Activated naive CD8-positive, alpha-beta T cell treated with anti-CD3 and anti-CD28 coated beads, Interleukin-2, amount 50 U/mL, for 16 hours (primary cell): Measurements from ENCODE around the gene ARHGAP26.

Experiments
- DNase-seq: peaks from one replicate; pipeline ENCODE4 v3.0.0-alpha.2; 2020; ENCODE audit warnings: low read depth, low spot score

Gene ARHGAP26

DNA sequence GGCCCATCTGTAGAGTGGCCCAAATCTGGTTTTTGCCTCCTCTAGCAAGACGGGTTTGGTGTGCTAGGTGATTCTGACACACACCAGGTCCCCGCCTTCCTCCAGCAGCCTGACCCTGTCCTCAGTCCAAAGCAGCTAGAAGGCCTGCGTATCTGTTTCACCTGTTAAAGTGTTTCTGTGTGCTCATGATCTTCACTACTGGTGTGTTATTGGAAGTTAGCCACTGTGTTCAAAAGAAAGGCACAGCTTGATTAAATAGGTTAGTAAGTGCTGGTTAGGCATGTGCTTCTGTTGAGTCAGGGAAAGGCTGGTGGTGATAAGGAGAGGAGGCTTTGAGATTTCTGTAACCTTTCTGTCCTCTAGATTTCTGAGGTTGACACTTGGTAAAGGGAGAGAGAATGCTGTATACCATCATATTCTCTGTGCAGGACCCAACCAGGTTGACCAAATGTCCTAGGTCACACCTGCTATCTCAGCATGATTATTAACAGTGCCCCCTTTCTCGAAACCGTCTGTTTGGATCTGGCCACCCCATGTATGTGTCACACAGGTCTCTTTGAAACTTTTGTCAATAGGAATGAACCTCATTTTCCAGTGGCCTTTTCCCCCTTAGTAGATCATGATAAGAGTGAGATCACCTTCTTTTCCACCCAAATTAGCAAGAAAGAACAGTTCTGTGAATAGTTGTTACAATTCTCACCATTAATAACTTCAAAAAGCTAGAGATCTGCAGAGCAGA, 58.8 kb downstream of the ARHGAP26 start:
- no peak for DNase-seq

DNA sequence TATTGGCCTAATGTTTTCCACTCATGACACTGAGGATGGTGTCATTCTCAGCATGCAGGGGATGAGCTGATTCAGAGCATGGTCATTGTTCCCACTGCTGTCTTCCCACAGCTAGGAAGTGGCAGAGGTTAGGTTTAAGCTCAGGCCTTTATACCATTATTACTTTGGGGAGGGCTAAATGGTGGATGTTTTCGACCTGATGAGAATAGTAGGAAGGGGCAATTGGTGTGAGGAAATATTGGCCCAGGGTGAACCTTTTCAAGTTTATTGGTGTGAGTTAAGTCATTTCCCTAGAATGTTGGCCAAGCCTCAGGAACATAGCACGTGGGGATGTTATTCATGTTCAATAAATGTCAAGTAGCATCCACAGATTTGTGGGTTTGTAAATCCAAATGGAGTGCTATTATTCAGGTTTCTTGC, 59.6 kb downstream of the ARHGAP26 start:
- no peak for DNase-seq

DNA sequence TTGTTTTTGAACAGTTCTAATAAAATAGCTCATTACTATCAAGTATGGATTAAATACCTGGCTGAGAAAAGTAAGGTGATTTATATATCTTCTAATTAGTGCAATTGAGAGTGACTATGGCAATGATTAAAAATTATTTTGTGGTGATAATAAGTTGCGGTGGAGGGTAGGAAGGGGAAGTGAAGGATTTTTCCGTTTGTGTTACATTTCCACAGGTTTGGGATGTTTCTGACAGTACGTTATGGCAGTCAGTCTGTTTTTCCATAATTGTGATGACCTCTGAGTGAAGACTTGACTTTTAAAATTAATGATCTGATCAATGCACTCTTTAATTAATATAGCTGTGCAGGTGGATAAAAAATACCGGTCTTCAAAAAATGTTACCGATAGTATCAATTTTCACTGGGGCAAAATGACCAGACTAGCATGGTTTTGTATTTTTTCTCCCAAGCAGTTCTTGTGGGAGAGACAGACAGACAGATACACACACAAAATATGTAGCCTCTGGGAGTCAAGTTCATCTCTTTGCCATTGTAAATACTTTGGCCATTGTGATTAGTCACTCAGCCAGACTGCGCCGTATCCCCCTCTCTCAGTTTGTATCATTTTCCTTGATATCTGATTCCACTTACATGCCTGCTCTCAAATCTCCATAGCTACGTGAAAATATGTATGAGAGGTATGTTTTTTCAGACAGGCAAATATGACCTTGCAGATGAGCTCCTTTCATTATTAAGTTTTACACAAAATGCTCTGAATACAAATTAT, 60.2 kb downstream of the ARHGAP26 start:
- no peak for DNase-seq

DNA sequence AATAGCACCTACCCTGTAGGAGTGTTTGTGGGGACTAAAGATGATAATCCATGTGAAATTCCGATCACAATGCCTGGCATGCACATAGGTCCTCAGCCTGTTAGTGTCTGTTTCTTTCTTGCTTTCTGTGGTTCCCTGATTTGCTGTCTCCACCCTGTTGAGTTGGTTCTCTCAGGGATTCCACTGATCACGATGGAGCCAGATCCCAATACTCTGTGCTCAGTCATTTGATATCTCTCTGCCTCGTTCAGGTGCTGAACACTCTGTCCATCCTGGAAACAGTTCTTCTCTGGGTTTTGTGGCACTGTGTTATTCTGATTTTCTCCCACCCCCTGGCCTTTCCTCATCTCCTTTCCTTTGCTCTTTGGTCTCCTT, 60.8 kb downstream of the ARHGAP26 start:
- no peak for DNase-seq

GRCh38 chr5:142832263-142832662, 62.1 kb downstream of the ARHGAP26 start:
- DNase-seq, result no peak

DNA sequence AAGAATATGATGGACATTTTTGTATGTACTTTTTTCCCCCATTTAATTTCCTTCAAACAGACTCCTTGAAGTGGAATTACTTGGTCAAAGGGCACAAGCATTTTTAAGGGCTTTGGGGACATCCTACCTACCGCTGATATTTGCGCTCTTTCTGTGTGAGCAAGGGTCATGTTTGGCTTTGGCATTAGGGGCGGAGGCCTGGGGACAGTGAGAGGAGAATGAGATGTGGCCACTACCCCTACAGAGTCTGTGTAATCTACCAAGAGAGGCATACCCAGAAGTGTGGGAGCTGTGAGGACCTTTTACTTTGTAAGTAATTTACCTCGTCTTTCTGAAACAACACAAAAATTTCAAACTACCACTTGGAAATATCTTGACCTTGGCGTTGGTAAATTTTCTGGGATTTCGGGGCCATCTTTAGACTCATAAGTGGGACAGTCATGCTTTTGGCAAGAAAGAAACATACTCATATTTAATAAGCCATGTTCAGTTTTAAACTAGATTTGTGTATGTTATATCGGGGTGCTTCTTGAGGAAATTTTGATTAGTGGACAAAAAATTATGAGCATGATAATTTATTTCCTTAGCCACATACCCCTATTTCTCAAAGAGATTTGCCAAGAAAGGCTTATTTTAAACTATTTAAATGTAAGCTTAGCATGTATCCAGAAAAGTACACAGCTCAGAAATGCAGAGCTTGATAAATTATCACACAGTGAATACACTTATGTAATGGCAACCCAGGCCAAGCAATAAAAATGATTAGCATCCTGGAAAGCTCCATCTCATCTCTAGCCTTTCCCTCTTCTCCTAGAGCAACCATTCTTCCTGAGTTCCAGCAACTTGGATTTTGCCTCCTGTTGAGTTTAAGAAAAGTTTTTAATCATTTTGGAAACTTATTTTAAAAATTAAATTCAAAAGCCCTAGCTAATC, 63.6 kb downstream of the ARHGAP26 start:
- DNase-seq, result no peak

- DNase-seq, result no peak
These were observed 64.3 kb downstream of the ARHGAP26 start for GRCh38 chr5:142834504-142834903.

DNA sequence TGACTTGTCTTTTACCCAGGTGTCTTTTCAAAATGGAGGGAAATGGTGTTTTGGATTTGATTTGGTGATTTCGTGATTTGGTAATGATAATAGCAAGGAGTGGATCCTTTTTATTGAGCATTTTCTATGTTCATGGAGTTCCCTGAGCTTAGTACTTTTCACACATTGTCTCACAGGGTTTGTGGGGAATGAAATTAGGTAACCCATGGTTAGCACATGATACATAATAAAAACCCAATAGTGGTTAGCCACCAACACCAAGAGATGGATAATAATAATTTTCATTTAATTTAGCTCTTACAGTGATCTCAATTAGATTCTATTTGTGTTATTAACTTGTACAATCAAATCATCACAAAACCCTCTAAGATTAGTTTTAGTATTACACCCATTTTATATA, 65.4 kb downstream of the ARHGAP26 start:
- no peak for DNase-seq

DNA sequence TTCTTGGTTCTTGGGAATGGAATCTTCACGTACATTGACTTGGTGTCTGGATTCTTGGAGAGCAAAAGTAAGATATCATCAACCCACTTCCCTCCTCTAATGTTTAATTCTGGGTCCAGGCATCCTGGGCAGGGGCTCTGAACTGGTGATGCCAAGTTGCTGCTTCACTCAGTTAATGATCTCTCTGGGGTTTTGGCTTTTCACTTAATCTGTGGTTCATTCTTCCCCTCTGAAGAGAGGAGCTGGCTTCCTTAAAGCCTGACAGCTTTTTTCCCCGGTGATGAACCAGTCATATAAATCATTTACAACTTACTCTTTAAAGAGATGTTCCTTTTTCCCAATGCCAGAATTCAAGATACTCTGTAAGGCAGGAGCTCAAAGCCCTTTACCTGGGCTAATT, 65.9 kb downstream of the ARHGAP26 start:
- no peak for DNase-seq

GRCh38 chr5:142837081-142837725, 67.0 kb downstream of the ARHGAP26 start:
- DNase-seq, result no peak

DNA sequence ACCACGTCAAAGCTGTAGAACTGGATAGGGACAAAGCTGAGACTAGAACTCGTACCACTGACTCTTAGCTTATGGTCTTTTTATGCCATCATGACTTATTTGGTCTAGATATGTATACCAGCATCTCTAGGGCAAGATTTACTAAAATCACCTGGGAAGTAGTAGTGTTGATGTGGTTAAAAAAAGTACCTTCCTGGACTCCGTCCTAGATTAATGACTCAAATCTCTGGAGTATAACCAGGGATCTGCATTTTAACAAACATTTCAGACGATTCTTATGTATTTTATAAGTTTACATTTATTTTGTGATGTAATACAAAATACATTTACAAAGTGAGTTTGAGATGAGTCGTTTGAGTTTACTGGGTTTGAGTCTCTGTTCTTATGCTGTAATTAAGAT, 68.7 kb downstream of the ARHGAP26 start:
- no peak for DNase-seq

DNA sequence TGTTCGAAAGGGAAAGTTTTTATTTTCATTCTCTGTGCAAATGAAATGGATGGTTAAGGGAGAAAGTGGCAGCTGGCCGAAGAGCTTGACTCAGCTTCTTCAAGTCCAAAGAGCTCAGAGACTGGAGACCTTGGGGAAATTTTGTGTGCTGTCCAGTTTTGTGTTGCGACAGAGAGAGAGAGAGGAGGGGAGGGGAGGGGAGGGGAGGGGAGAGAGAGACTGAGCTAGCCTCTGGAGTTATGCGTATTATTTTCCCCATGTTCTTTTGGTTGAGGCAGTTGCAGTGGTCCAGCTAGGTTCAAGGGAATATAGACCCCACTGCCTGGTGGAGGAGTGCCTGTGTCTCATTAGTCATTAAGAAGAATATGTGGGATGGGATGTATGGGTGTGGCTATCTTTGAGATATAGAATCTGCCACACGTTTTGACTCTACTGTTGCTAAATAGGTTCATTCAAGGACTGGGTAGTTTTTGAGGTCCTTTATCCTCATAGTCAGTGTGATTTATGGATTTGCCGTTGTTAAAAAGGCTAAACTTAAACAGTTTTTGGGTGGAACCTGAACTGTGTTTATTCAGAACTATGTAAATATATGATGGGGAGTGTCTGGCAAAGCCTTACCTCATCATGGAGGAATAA, 69.7 kb downstream of the ARHGAP26 start:
- no peak for DNase-seq

GRCh38 chr5:142840575-142840974, 70.4 kb downstream of the ARHGAP26 start:
- no peak for DNase-seq

- no peak for DNase-seq
These were observed 71.5 kb downstream of the ARHGAP26 start for GRCh38 chr5:142841511-142842265.

DNA sequence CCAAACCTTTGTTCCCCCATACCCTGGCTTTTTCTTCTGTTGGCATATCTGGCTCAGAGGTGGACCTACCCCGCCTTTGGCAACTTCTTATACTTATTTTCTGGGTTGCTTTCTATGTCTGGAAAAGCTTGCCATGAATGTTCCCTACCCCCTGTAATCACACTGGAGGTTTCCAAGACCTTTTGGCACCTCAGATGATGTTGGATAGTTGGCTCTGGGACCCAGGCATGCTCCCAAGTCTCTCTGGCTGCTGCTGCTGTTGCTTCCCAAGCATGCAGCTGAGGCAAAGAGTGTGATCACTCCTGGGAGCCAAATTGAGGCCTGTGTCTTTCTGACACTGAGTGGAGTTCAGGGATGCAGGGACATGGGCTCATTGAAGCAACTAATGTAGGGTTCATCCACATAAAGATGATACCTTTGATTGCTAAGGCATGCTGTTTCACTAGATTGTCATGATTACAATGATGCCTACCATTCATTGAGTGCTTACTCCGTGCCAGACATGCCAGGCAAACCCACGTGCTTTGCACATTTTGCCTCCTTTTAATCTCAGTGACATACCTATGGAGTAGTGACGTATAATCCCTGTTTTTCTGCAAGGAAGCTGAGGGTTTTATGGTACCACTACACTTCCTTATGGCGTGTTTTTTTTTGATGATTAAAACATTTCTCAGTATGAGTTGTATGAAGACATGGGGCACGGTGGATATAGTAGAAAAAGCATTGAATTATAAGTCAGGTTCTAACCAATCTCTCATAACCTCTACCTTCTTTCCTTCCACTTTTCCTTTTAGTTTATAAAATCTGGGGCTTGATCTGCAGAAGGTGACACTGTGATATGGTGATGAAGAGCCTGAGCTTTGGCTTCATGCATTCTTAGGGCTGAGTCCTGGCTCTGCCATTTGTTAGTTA, 73.1 kb downstream of the ARHGAP26 start:
- no peak for DNase-seq

GRCh38 chr5:142844866-142845265, 74.7 kb downstream of the ARHGAP26 start:
- DNase-seq, result no peak

DNA sequence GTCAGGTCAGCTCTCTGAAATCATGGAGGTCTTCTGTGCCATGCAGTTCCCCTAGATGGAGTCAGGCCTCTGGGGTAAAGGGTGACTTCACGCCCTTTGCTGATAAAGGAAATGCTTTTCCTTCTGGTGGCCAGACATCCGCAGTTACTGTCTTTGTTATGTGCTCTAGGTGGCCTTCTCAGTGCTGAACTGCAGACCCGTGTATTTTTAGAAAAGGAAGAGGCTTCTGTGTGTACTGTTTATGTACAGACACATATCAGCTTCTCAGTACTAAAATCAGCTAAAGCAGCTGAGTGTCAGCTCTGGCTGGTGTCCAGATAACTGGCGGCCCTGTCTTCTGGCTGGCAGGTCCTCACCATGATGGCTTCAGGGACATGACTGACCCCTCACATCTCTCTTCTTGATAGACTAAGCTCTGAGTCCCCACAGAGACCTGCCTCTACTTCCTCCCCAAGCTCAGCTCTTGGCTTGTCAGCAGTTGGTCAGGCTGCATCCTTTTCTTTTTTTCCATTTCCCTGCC, 75.3 kb downstream of the ARHGAP26 start:
- no peak for DNase-seq

- no peak for DNase-seq
These were observed 75.8 kb downstream of the ARHGAP26 start for GRCh38 chr5:142845954-142846398.

- DNase-seq, result no peak
These were observed 76.2 kb downstream of the ARHGAP26 start for GRCh38 chr5:142846406-142846805.
